ENCODE results near the gene AKR7A2.

GRCh38 chr1:19342062-19342750 lies 30.3 kb upstream of the AKR7A2 start:
- TF ChIP-seq EZH2 (IDR thresholded peaks at IDR 0.05; ENCODE audit: borderline replicate concordance, low read length) (no peak), CTCF (conservative IDR thresholded peaks at IDR 0.05 in 1 of 2, IDR thresholded peaks at IDR 0.05 in 1 of 2; ENCODE audit: extremely low read depth in 1 of 2, insufficient read depth in 1 of 2, low read depth in 1 of 2, low read length in 2 of 2) (no peak)
